DOHH2 (cell line): Measurements from ENCODE around the gene RAB6B.
"Not testable (repeated sequence)": the region's sequence is repeated elsewhere in the genome, so short reads cannot be mapped to it uniquely, and the experiment has no call there.

Experiments used
- H3F3A ChIP-seq: fragments of 200-600 bp; sonication (generic), shearing (Covaris generic); 2 replicates; pipeline ENCODE4 v1.6.0; 2016; ENCODE audit warnings: antibody characterized with exemption, mild to moderate bottlenecking; ENCODE audit not compliant: control insufficient read depth, insufficient read depth
- H3K27ac ChIP-seq: fragments of 200-600 bp; sonication (generic); 2 replicates; pipeline ENCODE4 v1.5.1; 2014; ENCODE audit warnings: low read depth, mild to moderate bottlenecking, low read length, moderate library complexity
- H3K27me3 ChIP-seq: fragments of 200-600 bp; sonication (generic); 2 replicates; pipeline ENCODE4 v1.6.1; 2014; ENCODE audit warnings: mild to moderate bottlenecking, low read length, mixed read lengths; ENCODE audit not compliant: control insufficient read depth
- H3K36me3 ChIP-seq: fragments of 200-600 bp; sonication (generic); 2 replicates; pipeline ENCODE4 v1.6.1; 2014; ENCODE audit warnings: mild to moderate bottlenecking, low read length, moderate library complexity, mixed read lengths; ENCODE audit not compliant: control insufficient read depth
- H3K4me1 ChIP-seq: fragments of 200-600 bp; sonication (generic); 2 replicates; pipeline ENCODE4 v1.6.1; 2014; ENCODE audit warnings: mild to moderate bottlenecking, low read length, mixed read lengths; ENCODE audit not compliant: control insufficient read depth
- H3K4me2 ChIP-seq: fragments of 200-600 bp; sonication (generic); 2 replicates; pipeline ENCODE4 v1.6.0; 2014; ENCODE audit warnings: mild to moderate bottlenecking, low read length, moderate library complexity
- H3K4me3 ChIP-seq: fragments of 200-600 bp; sonication (generic); 2 replicates; pipeline ENCODE4 v1.5.1; 2014; ENCODE audit warnings: mild to moderate bottlenecking, low read length, mixed read lengths
- H3K79me2 ChIP-seq: fragments of 200-600 bp; sonication (generic); 2 replicates; pipeline ENCODE4 v1.6.1; 2014; ENCODE audit warnings: mild to moderate bottlenecking, low read length, mixed read lengths; ENCODE audit not compliant: control insufficient read depth
- H3K9me2 ChIP-seq: fragments of 200-600 bp; sonication (generic); replicated peaks from 2 replicates; pipeline ENCODE4 v1.6.1; 2014; ENCODE audit warnings: mild to moderate bottlenecking, low read length, mixed read lengths; ENCODE audit not compliant: control insufficient read depth
- H3K9me3 ChIP-seq: fragments of 200-600 bp; sonication (generic); 2 replicates; pipeline ENCODE4 v1.6.1; 2014; ENCODE audit warnings: antibody characterized with exemption, low read length, mixed read lengths; ENCODE audit not compliant: control insufficient read depth, insufficient read depth
- H4K20me1 ChIP-seq: fragments of 200-600 bp; sonication (generic); 2 replicates; pipeline ENCODE4 v1.6.0; 2014; ENCODE audit warnings: low read depth, mild to moderate bottlenecking, antibody characterized with exemption, low read length, moderate library complexity; ENCODE audit not compliant: control insufficient read depth, insufficient read depth
- CTCF ChIP-seq: fragments of 200-600 bp; sonication (generic); IDR thresholded peaks from one replicate; pipeline ENCODE4 v1.5.1; 2014; ENCODE audit warnings: antibody characterized with exemption, mild to moderate bottlenecking, low read depth, low read length; ENCODE audit not compliant: poor library complexity, severe bottlenecking
- EZH2phosphoT487 ChIP-seq: fragments of 200-600 bp; sonication (generic); IDR thresholded peaks from 2 replicates; pipeline ENCODE4 v1.6.1; 2017; ENCODE audit warnings: borderline replicate concordance, mild to moderate bottlenecking, antibody characterized with exemption, low read length, moderate library complexity, mixed read lengths

RAB6B gene

GRCh38 chr3:133782454-133782853, 113.2 kb downstream of the RAB6B start:
- Histone ChIP-seq H3K9me2 (no peaks in the 10 kb centered on the region), H3K4me2 (no peak overlapping the region), H3K79me2 (no peaks in the 10 kb centered on the region), H3F3A (no peaks in the 10 kb centered on the region), H4K20me1 (no peaks in the 10 kb centered on the region), H3K27me3 (0 out of 2 replicates have a peak, but pooled peaks cover 5% of the 10 kb centered on the region), H3K9me3 (no peaks in the 10 kb centered on the region), H3K27ac (no peak overlapping the region), H3K4me1 (no peaks in the 10 kb centered on the region), H3K36me3 (no peaks in the 10 kb centered on the region), H3K4me3 (no peak overlapping the region)
- no peak for TF ChIP-seq CTCF
- TF ChIP-seq EZH2phosphoT487 = no peak

GRCh38 chr3:133781570-133781969, 114.1 kb downstream of the RAB6B start:
- Histone ChIP-seq H3K27me3 (0 out of 2 replicates have a peak, but pooled peaks cover 5% of the 10 kb centered on the region), H3K4me1 (no peaks in the 10 kb centered on the region), H4K20me1 (no peaks in the 10 kb centered on the region), H3K4me2 (no peak overlapping the region), H3K9me3 (no peaks in the 10 kb centered on the region), H3K4me3 (no peak overlapping the region), H3K27ac (no peak overlapping the region), H3K79me2 (no peaks in the 10 kb centered on the region), H3K36me3 (no peaks in the 10 kb centered on the region), H3F3A (no peaks in the 10 kb centered on the region), H3K9me2 (no peaks in the 10 kb centered on the region)
- TF ChIP-seq EZH2phosphoT487 (no peak), CTCF (no peak)

- H3K4me2 ChIP-seq, H3K36me3 ChIP-seq, H3K27me3 ChIP-seq, H3F3A ChIP-seq, H3K27ac ChIP-seq, H3K9me3 ChIP-seq, H3K9me2 ChIP-seq, H3K4me1 ChIP-seq, H3K4me3 ChIP-seq, H4K20me1 ChIP-seq, H3K79me2 ChIP-seq: not testable (repeated sequence)
These were observed 114.9 kb downstream of the RAB6B start for GRCh38 chr3:133780756-133781155.

- Histone ChIP-seq H3K9me2 (no peaks in the 10 kb centered on the region), H3F3A (no peaks in the 10 kb centered on the region), H3K27me3 (0 out of 2 replicates have a peak, but pooled peaks cover 5% of the 10 kb centered on the region), H3K4me1 (no peaks in the 10 kb centered on the region), H3K27ac (no peak overlapping the region), H3K79me2 (no peaks in the 10 kb centered on the region), H3K4me3 (no peak overlapping the region), H3K36me3 (no peaks in the 10 kb centered on the region), H3K4me2 (no peak overlapping the region), H3K9me3 (no peaks in the 10 kb centered on the region), H4K20me1 (no peaks in the 10 kb centered on the region)
- no peak for TF ChIP-seq EZH2phosphoT487
- no peak for TF ChIP-seq CTCF
These were observed 116.0 kb downstream of the RAB6B start for GRCh38 chr3:133779626-133780203.
